Activated naive CD4-positive, alpha-beta T cell treated with anti-CD3 and anti-CD28 coated beads, Interleukin-2, amount 50 U/mL, for 72 hours (primary cell): ENCODE measurements around the gene TMC4. TPM values are rescaled to one million over a fixed set of nuclear protein-coding genes. Genes with fewer than 3 reads are reported as not detected.
"Not testable (repeated sequence)": the region's sequence is repeated elsewhere in the genome, so short reads cannot be mapped to it uniquely, and the experiment has no call there.

Experiments used
- ATAC-seq, 2 donors: fragments of 150-1000 bp; cut with Tn5 transposase; 2 replicates each; pipeline ENCODE4 v1.10.0; 2021; ENCODE audit warnings: mild to moderate bottlenecking in 2 of 2, moderate library complexity in 2 of 2
- DNase-seq, 2 donors: peaks; one replicate each; pipeline ENCODE4 v3.0.0; 2021 to 2022; ENCODE audit warnings: low spot score in 2 of 2
- H3K27ac Mint-ChIP-seq, 2 donors: one replicate each; pipeline ENCODE4 v1.8.0; 2022; ENCODE audit warnings: mild to moderate bottlenecking in 2 of 2, mixed read lengths in 2 of 2
- H3K36me3 Mint-ChIP-seq, 2 donors: one replicate each; pipeline ENCODE4 v1.8.0; 2022; ENCODE audit warnings: mixed read lengths in 2 of 2
- H3K9me3 Mint-ChIP-seq, 2 donors: one replicate each; pipeline ENCODE4 v1.8.0; 2022; ENCODE audit warnings: mixed read lengths in 2 of 2
- total RNA-seq, 2 donors: library from RNA; stranded (reverse); gene quantifications; one replicate each; pipeline ENCODE4 v1.2.3, GENCODE V29; 2022

The TMC4 gene, protein sequence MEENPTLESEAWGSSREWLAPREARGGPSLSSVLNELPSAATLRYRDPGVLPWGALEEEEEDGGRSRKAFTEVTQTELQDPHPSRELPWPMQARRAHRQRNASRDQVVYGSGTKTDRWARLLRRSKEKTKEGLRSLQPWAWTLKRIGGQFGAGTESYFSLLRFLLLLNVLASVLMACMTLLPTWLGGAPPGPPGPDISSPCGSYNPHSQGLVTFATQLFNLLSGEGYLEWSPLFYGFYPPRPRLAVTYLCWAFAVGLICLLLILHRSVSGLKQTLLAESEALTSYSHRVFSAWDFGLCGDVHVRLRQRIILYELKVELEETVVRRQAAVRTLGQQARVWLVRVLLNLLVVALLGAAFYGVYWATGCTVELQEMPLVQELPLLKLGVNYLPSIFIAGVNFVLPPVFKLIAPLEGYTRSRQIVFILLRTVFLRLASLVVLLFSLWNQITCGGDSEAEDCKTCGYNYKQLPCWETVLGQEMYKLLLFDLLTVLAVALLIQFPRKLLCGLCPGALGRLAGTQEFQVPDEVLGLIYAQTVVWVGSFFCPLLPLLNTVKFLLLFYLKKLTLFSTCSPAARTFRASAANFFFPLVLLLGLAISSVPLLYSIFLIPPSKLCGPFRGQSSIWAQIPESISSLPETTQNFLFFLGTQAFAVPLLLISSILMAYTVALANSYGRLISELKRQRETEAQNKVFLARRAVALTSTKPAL
- total RNA-seq: not detected

DNA sequence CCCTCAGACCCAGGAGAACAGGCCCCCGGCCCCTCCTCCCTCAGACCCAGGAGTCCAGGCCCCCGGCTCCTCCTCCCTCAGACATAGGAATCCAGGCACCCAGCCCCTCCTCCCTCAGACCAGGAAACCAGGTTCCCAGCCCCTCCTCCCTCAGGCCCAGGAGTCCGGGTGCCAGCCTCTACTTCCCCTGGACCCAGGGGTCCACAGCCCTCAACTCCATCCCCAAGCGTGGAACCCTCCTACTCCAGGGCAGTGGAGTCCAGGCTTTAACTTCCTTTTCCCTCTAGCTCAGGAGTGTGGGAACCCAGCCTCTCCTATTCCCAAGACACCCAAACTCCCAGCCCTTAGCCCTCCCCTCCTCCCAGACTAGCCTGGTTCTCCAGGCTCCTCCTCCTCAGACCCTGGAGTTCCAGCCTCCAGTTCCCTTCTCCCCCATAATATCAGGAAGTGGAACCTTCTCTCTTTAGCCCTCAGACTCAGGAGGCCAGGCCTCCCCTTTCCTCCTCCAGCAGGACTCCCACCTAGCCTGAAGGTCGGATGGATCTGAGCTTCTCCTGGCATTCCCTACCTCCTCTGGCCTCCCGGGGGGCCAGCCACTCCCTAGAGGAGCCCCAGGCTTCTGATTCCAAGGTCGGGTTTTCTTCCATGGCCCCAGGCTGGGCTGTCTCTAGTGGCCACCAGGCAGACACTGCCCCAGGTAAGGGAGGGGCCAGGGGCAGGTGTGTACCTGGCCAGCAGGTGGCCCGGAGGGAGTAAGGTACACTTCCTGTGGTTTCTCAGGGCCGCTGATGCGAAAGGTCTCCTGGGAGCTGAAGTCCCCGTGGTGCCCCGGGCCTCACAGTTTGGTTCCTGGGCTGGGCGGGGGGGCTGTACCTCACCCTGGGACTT, at the start of gene TMC4:
TSS of gene TMC4 (minus strand) at position 690 of the 888 bp plus-strand sequence. CDS start at position 647, 43 bp downstream.
- H3K9me3 Mint-ChIP-seq: no peaks in the 10 kb centered on the region
- H3K36me3 Mint-ChIP-seq: no peaks in the 10 kb centered on the region
- H3K27ac Mint-ChIP-seq: peak within 1 kb of the TSS in 1 of 2 donors; percentile 39
- peak in 1 of 2 donors; percentile 13 for ATAC-seq
- DNase-seq: no peak

DNA sequence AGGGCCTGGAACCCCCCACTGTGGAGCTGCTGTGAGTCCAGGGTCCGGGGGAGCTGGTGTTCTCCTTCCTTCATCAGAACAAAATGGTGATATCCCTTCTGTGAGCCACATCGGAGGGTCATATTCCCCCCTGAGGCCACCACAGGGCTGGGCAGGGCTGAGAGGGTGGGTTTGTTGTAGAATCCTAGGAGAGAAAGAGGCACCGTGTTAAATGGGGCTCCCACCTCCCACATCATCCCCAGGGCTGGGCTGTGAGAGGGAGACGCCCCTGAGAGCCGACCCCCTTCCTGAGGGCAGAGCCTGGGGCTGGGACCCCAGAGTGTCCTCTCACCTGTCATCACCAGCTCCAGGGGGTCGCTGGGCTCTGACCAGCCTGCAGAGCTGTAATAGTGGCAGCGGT, 49.0 kb upstream of the TMC4 start:
- not testable (repeated sequence) for DNase-seq, H3K36me3 Mint-ChIP-seq, ATAC-seq, H3K9me3 Mint-ChIP-seq, H3K27ac Mint-ChIP-seq

DNA sequence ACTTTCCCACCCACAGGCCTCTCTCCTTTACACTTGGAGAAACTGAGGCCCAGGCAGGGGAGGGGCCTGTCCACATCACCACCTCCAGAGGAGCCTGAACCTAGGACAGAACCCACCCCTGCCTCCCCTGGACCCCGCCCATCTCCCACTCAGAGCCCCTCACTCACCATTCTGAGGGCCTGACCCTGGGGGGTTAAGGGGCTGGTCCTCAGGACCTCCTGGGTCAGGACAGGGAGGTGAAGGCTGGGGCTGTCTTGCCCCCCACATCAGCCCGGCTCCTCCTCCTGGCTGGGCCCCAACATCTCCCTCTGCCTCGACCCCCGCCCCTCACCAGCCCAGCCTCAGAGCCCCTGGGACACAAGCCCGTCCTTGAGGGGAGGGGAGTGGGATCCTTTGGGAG, 46.7 kb upstream of the TMC4 start:
- DNase-seq: not testable (repeated sequence)

DNA sequence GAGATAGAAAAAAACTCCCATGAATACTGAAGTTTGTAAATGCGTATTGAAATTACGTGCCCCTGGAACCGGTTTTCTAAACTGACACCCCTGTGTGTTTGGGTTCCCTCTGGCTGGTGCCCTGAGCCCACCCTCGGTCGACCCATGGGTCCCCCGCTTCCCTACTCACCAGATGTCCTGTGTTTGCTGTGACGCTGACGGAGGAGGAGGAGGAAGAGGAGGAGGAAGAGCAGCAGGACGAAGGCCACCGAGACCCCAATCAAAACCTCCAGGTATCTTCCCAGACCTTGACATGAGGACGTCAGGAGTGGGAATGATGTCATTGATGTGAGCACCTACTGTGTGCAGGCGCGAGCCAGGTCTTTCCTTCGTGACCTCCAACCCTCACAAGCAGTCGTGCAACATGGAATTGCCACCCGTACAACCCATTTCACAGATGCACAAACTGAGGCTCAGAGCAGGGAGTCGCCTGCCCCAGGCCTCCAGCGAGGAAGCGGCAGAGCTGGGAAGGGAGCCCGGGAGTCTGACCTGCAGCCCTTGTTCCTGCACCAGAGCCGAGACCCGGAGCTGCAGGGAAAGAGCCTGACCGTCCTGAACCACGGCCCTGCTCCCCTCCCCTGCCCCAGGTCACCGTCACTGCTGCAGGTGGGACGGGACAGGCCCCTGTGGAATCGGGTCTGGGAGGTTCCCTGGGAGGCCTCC, 46.2 kb upstream of the TMC4 start:
- DNase-seq: no peak
- no peak for ATAC-seq
- H3K9me3 Mint-ChIP-seq: no peaks in the 10 kb centered on the region
- H3K27ac Mint-ChIP-seq: no peak overlapping the region
- H3K36me3 Mint-ChIP-seq: peaks cover 0 to 6% of the 10 kb centered on the region in 2 donors

More for the DNA sequence above, 46.7 kb upstream of the TMC4 start:
- not testable (repeated sequence) for H3K9me3 Mint-ChIP-seq, H3K36me3 Mint-ChIP-seq, H3K27ac Mint-ChIP-seq
- ATAC-seq: peak in 1 of 2 donors; percentile 8

DNA sequence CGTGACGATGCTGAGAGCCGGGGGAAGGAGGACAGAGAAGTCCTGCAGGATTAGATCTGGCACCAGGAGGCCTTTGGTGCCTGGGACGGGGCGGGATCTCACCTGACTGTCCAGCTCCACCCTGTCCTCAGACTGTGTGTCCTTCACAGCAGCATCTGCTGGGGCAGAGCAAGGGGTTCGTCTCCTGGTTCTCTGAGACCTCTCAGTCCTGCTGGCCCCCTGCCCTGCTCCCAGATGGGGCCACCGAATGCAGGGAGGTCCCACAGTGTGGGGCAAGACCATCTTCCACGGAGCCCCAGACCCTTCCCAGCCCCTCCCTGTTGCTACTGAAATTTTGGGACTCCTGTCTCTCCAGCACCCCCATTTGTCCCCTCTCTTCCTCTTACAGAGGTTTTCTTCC, 45.3 kb upstream of the TMC4 start:
- H3K9me3 Mint-ChIP-seq: no peaks in the 10 kb centered on the region

DNA sequence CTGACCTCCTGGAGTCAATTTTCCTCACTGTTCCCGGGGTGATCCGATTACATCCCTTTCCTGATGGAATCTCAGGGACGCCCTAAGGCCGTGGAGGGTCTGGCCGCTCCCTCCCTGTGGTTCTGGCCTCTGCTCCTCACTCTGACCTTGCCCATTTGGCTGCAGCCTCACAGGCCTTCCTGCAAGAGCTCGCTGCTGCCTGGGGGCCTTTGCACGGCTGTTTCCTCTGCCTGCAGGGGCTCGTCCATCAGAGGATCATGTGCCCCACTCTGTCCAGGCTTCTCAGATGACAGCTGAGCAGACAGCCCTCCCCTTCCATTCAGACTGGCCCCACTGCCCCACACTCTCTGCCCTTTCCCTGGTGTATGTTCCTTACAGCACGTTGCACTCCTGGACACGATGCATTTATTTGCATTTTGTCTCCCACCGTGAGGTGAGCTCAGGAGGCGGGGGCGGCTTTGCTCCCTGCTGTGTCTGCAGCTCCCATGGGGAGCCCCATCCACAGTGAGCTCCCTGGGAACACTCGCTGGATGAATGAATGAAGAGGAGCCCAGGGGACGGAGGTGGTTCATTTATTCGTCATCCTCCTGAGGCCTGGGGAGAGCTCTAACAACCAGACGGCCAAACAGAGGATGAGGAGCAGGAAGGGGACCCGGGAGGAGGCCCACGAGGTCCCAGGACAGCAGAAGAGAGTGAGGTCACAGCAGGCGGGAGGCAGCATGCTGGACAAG, 44.7 kb upstream of the TMC4 start:
- DNase-seq, ATAC-seq, H3K9me3 Mint-ChIP-seq: not testable (repeated sequence)
- peaks cover 5 to 14% of the 10 kb centered on the region in 2 donors for H3K36me3 Mint-ChIP-seq
- peak overlapping the region in 1 of 2 donors; percentile 44 for H3K27ac Mint-ChIP-seq

More for the DNA sequence above, 45.3 kb upstream of the TMC4 start:
- peaks cover 0 to 8% of the 10 kb centered on the region in 2 donors for H3K36me3 Mint-ChIP-seq
- ATAC-seq (peak in 1 of 2 donors; percentile 13), DNase-seq (no peak)
- H3K27ac Mint-ChIP-seq: peak overlapping the region in 1 of 2 donors; percentile 44

DNA sequence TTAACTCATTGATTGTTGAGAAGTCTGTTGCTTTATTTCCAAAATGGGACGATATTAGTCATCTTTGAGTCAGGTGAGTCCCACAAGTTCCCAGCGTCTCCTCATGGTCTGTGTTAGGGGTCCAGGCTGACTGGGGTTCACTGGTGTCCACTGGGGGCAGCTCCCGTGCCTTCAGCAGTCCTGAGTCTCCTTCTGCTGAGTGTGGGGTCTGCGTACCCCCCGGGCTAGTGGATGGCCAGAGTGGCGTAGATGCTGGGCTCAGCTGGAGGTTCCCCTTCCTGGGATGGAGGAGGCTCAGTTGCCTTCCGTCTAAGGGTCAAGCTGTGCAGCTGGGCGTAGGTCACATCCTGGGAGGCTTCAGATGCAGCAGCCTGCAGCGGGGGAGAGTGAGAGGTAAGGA, 43.9 kb upstream of the TMC4 start:
- ATAC-seq (peak in 1 of 2 donors; percentile 11), DNase-seq (no peak)
- peaks cover 8 to 16% of the 10 kb centered on the region in 2 donors for H3K36me3 Mint-ChIP-seq
- no peak overlapping the region for H3K27ac Mint-ChIP-seq
- no peaks in the 10 kb centered on the region for H3K9me3 Mint-ChIP-seq

DNA sequence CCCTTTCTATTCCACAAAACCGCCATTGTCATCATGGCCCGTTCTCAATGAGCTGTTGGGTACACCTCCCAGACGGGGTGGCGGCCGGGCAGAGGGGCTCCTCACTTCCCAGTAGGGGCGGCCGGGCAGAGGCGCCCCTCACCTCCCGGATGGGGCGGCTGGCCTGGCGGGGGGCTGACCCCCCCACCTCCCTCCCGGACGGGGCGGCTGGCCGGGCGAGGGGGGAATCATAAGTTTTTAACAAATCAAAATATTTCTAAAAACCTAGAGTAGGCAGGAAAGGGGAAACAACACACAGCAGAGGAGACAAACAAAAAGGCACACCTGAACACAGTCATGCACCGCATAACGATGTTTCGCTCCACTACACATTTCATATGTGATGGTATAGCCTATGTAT, 41.8 kb upstream of the TMC4 start:
- H3K27ac Mint-ChIP-seq, DNase-seq, ATAC-seq, H3K9me3 Mint-ChIP-seq: not testable (repeated sequence)
- H3K36me3 Mint-ChIP-seq: peaks cover 13 to 29% of the 10 kb centered on the region in 2 donors

DNA sequence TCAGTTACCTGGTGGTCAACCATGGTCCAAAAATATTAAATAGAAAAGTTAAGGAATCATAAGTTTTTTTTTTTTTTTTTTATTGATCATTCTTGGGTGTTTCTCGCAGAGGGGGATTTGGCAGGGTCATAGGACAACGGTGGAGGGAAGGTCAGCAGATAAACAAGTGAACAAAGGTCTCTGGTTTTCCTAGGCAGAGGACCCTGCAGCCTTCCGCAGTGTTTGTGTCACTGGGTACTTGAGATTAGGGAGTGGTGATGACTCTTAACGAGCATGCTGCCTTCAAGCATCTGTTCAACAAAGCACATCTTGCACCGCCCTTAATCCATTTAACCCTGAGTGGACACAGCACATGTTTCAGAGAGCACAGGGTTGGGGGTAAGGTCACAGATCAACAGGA, 41.3 kb upstream of the TMC4 start:
- H3K27ac Mint-ChIP-seq, ATAC-seq, H3K9me3 Mint-ChIP-seq, DNase-seq: not testable (repeated sequence)
- H3K36me3 Mint-ChIP-seq: peaks cover 13 to 31% of the 10 kb centered on the region in 2 donors

DNA sequence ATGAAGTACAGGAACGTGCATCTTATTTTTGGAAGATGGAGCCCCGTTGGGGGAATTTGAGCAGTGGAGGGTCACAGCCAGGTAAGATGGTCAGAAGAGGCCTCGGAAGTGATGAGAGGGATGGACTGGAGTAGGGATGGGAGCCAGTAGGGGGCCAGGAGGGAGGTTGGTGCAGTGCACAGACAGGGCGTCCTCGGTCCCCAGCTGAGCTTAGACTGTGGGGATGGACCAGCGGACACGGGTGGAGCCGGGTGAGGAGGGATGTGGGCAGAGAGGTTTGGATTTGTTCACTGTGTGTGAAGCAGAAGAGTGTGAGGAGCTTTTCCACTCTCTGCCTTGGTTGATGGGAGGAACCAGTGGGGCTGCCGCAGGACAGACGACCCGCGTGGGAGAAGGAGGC, 38.3 kb upstream of the TMC4 start:
- DNase-seq (no peak), ATAC-seq (no peak)
- Mint-ChIP-seq H3K36me3 (peaks cover 13 to 47% of the 10 kb centered on the region in 2 donors), H3K27ac (peak overlapping the region; percentile 81 to 91), H3K9me3 (no peaks in the 10 kb centered on the region)

DNA sequence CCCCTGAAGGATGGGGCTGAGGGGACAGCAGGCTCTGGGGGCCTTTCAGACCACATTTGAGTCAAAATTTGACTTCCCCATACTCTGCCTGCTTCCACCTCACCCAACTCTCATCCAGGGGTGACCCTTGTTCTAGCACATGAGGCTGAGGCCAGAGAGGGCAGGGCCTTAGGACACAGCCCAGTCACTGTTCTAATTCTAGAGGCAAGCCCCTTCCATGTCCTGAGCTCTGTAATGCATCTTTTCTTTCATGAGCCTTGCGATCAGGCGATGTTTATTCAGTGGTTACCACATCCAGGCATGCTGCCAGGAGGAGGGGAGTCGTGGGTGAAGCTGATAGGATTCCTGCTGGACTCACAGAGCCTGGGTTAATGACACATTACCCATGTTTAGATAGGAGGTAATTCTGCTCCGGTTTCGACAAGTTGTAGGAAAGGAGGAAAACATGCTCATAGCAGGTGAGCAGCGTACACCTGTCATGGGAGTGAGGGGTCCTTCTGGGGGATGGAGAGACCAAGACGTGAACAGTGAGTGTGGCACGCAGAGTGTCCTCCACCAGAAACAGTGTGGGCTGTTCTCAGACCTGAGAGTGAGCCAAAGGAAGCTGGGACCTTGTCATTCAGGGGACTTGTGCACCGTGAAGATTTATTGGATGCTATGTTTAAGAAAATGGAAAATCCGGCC, 37.0 kb upstream of the TMC4 start:
- H3K27ac Mint-ChIP-seq: peak overlapping the region; percentile 81 to 91
- ATAC-seq (peak; percentile 0 to 4), DNase-seq (no peak)
- no peaks in the 10 kb centered on the region for H3K9me3 Mint-ChIP-seq
- H3K36me3 Mint-ChIP-seq: peaks cover 18 to 53% of the 10 kb centered on the region in 2 donors

DNA sequence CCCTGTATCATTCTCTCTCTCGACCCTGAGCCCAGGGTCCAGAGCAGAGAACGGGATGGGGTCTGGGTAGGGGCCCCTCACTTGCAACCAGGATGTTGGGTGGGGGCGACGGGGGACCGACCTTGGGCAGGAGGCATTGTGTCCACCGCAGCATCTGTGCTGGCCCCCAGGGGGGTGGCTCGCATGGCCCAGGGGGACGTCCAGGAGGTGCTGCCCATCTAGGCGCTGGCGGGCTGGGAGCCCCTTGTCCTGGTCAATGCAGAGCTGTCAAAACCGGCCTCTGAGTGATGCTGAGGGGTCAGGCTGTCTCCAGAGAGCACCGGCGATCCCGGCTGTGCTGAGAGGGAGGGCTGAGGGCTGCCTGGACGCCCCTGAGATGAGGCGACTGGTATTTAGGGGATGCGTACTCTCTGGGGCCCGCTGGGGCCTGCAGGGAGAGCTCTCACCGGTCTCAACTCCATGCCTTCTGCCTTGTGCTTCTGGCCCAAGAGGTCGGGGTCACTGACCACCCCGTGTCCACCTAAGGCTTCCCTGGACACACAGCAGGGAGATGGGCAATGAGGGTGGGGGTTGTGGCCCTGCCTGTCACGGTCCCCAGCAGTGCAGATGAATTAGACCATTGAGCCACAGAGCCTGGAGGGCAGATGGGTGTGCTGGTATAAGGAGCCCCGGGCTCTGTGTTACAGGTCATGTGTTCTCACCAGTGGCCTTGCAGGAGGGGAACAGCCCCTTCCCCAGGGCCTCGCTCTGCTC, 36.3 kb upstream of the TMC4 start:
- Mint-ChIP-seq H3K9me3 (no peaks in the 10 kb centered on the region), H3K36me3 (peaks cover 25 to 60% of the 10 kb centered on the region in 2 donors), H3K27ac (peak overlapping the region; percentile 81 to 91)
- peak in 1 of 2 donors; percentile 3 for ATAC-seq
- no peak for DNase-seq

DNA sequence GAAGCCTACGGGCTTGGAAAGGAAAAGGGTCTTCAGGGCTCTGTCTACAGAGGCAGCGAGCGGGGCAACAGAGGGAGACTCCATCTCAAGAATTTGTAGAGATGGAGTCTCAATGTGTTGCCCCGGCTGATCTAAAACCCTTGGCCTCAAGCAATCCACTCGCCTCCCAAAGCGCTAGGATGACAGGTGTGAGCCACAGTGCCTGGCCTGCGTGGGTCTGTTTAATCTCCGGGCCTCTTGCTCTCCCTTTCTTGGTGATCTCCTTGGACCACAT, 35.8 kb upstream of the TMC4 start:
- H3K9me3 Mint-ChIP-seq: no peaks in the 10 kb centered on the region
- H3K27ac Mint-ChIP-seq: peak overlapping the region; percentile 81 to 91
- ATAC-seq (no peak), DNase-seq (no peak)
- H3K36me3 Mint-ChIP-seq: peaks cover 25 to 65% of the 10 kb centered on the region in 2 donors

DNA sequence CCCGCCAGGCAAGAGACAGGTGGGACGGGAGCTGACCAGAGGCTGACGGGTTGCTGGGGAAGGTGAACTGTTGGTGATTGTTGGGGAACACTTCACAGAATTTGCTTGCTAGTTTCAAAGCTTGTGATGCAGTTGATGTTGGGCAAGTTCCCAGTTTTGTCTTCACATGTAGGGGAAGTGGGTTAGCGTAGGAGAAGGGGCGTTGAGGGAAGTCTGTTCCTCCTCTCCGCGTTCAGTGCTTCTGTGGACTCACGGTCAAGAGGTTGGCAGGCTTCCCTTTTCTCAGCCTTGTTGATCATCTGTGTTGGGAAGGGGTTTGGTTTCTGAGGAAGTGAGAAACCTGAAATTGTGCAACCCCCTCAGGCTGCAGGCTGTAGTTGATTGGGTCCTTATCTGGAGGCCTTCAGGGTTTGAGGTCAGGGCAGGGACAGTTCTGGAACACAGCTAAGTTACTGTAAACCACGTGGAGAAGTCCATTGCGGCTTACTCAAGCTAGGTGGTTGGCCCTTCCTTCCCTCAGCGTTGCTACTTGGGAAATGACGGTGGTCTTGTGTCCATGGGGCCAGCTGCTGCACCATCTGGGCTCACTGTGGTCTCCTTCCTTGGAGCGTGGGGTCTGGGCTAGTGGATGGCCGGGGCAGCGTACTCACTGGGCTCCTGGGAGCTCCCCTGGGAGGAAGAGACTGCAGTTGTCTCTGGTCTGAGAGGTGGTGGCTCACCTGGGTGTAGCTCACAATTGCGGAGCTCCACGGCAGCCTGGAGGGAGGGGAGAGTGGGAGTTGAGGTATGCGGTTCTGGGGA, 35.2 kb upstream of the TMC4 start:
- Mint-ChIP-seq H3K9me3 (no peaks in the 10 kb centered on the region), H3K27ac (peak overlapping the region; percentile 81 to 91), H3K36me3 (peaks cover 28 to 68% of the 10 kb centered on the region in 2 donors)
- ATAC-seq (peak; percentile 9 to 36), DNase-seq (peak in 1 of 2 donors; percentile 52)
